ENCODE data around the gene IGF2R.
A peak's percentile ranks its signal among the peaks of the same experiment; 100 is the strongest.

Gene IGF2R

GRCh38 chr6:160084198-160084776 lies 115.4 kb downstream of the IGF2R start:
- H3K4me3 ChIP-seq (ENCODE audit: low read depth, low read length) = no peak overlapping the region
- no peak for TF ChIP-seq CTCF (IDR thresholded peaks at IDR 0.05; ENCODE audit: low read depth, low read length)

- H3K4me3 ChIP-seq (ENCODE audit: low read depth, low read length) = no peak overlapping the region
- TF ChIP-seq CTCF (IDR thresholded peaks at IDR 0.05; ENCODE audit: low read depth, low read length) = no peak
Measured at GRCh38 chr6:160085226-160085625, 116.3 kb downstream of the IGF2R start.

GRCh38 chr6:160085713-160086505 lies 117.0 kb downstream of the IGF2R start:
- H3K4me3 ChIP-seq (ENCODE audit: low read depth, low read length) = no peak overlapping the region
- no peak for TF ChIP-seq CTCF (IDR thresholded peaks at IDR 0.05; ENCODE audit: low read depth, low read length)

- no peak overlapping the region for H3K4me3 ChIP-seq (ENCODE audit: low read depth, low read length)
- TF ChIP-seq CTCF (IDR thresholded peaks at IDR 0.05; ENCODE audit: low read depth, low read length) = no peak
Measured at GRCh38 chr6:160086754-160087153, 117.9 kb downstream of the IGF2R start.

- peak; percentile 89 for TF ChIP-seq CTCF (IDR thresholded peaks at IDR 0.05; ENCODE audit: low read depth, low read length)
- H3K4me3 ChIP-seq (ENCODE audit: low read depth, low read length) = no peak overlapping the region
Measured at GRCh38 chr6:160088069-160088783, 119.3 kb downstream of the IGF2R start.

GRCh38 chr6:160088784-160089533 lies 120.1 kb downstream of the IGF2R start:
- no peak overlapping the region for H3K4me3 ChIP-seq (ENCODE audit: low read depth, low read length)
- TF ChIP-seq CTCF (IDR thresholded peaks at IDR 0.05; ENCODE audit: low read depth, low read length) = no peak

Data from WI38 (cell line).